Skin epidermis (tissue), 12 donors: ENCODE data around the gene SFT2D3.

Source experiments
- H3K27ac ChIP-seq, 21 experiments: fragments of 200-600 bp; sonication (generic) in 11 of 21; one replicate each; pipeline ENCODE4 v1.5.0; 2020; ENCODE audit warnings: mild to moderate bottlenecking in 3 of 21, inconsistent platforms in 2 of 21, moderate library complexity in 2 of 21
- H3K4me3 ChIP-seq, 7 experiments: fragments of 200-600 bp; sonication (generic) in 2 of 7; one replicate each; pipeline ENCODE4 v1.5.0; 2020; ENCODE audit warnings: inconsistent platforms in 2 of 7, mild to moderate bottlenecking in 2 of 7, moderate library complexity in 1 of 7

Gene SFT2D3

GRCh38 chr2:127663566-127664064 is 37.7 kb upstream of the SFT2D3 start:
- Histone ChIP-seq H3K4me3 (peak overlapping the region in 1 of 7 experiments; percentile 38), H3K27ac (peak overlapping the region in 6 of 21 experiments; percentile 7 to 83 (median 55))

- H3K4me3 ChIP-seq = peak overlapping the region in 4 of 7 experiments; percentile 11 to 38 (median 14)
- peak overlapping the region in 15 of 21 experiments; percentile 2 to 83 (median 38) for H3K27ac ChIP-seq
Measured at GRCh38 chr2:127664065-127664894, 37.0 kb upstream of the SFT2D3 start.

GRCh38 chr2:127664895-127665225 is 36.4 kb upstream of the SFT2D3 start:
- Histone ChIP-seq H3K27ac (peak overlapping the region in 12 of 21 experiments; percentile 2 to 83 (median 34)), H3K4me3 (no peak overlapping the region)

GRCh38 chr2:127665267-127665893 is 35.9 kb upstream of the SFT2D3 start:
- Histone ChIP-seq H3K4me3 (no peak overlapping the region), H3K27ac (peak overlapping the region in 4 of 21 experiments; percentile 2 to 83 (median 55))

GRCh38 chr2:127669056-127669455 is 32.2 kb upstream of the SFT2D3 start:
- no peak overlapping the region for H3K4me3 ChIP-seq
- no peak overlapping the region for H3K27ac ChIP-seq

- Histone ChIP-seq H3K27ac (no peak overlapping the region), H3K4me3 (no peak overlapping the region)
Measured at GRCh38 chr2:127670055-127670956, 31.0 kb upstream of the SFT2D3 start.

- no peak overlapping the region for H3K27ac ChIP-seq
- no peak overlapping the region for H3K4me3 ChIP-seq
Measured at GRCh38 chr2:127670957-127671290, 30.4 kb upstream of the SFT2D3 start.

- H3K27ac ChIP-seq = peak overlapping the region in 5 of 21 experiments; percentile 11 to 87 (median 60)
Measured at GRCh38 chr2:127671557-127672302, 29.6 kb upstream of the SFT2D3 start.

GRCh38 chr2:127672341-127673224 is 28.7 kb upstream of the SFT2D3 start:
- H3K27ac ChIP-seq = peak overlapping the region in 9 of 21 experiments; percentile 23 to 87 (median 71)

More at GRCh38 chr2:127671557-127672302, 29.6 kb upstream of the SFT2D3 start:
- no peak overlapping the region for H3K4me3 ChIP-seq

GRCh38 chr2:127673291-127674069 is 27.8 kb upstream of the SFT2D3 start:
- peak overlapping the region in 6 of 7 experiments; percentile 1 to 54 (median 30) for H3K4me3 ChIP-seq
- peak overlapping the region in 17 of 21 experiments; percentile 0 to 87 (median 70) for H3K27ac ChIP-seq

More at GRCh38 chr2:127672341-127673224, 28.7 kb upstream of the SFT2D3 start:
- H3K4me3 ChIP-seq = peak overlapping the region in 2 of 7 experiments; percentile 44 to 54

- H3K4me3 ChIP-seq = peak overlapping the region; percentile 19 to 54 (median 42)
- H3K27ac ChIP-seq = peak overlapping the region in 20 of 21 experiments; percentile 12 to 87 (median 69)
Measured at GRCh38 chr2:127674241-127675209, 26.8 kb upstream of the SFT2D3 start.

GRCh38 chr2:127675331-127676261 is 25.7 kb upstream of the SFT2D3 start, which contains the start of gene LIMS2:
Gene LIMS2 (minus strand): TSS chr2:127675530. CDS start chr2:127675024, 506 bp downstream.
- peak within 1 kb of the TSS; percentile 19 to 54 (median 42) for H3K4me3 ChIP-seq
- peak within 1 kb of the TSS in 20 of 21 experiments; percentile 12 to 87 (median 69) for H3K27ac ChIP-seq

- no peak overlapping the region for H3K4me3 ChIP-seq
Measured at GRCh38 chr2:127676906-127677305, 24.4 kb upstream of the SFT2D3 start.

GRCh38 chr2:127678531-127678930 is 22.8 kb upstream of the SFT2D3 start:
- no peak overlapping the region for H3K27ac ChIP-seq
- no peak overlapping the region for H3K4me3 ChIP-seq

More at GRCh38 chr2:127676906-127677305, 24.4 kb upstream of the SFT2D3 start:
- H3K27ac ChIP-seq = no peak overlapping the region

- no peak overlapping the region for H3K4me3 ChIP-seq
- no peak overlapping the region for H3K27ac ChIP-seq
Measured at GRCh38 chr2:127678991-127679390, 22.3 kb upstream of the SFT2D3 start.
